ENCODE results near the gene PLCXD1. TPM values are rescaled to one million over a fixed set of nuclear protein-coding genes. Genes with fewer than 3 reads are reported as not detected.
A peak's percentile ranks its signal among the peaks of the same experiment; 100 is the strongest.
"Not testable (repeated sequence)": the region's sequence is repeated elsewhere in the genome, so short reads cannot be mapped to it uniquely, and the experiment has no call there.

The PLCXD1 gene
- total RNA-seq, 1 donor from 2014 or later: 6.4 TPM

DNA sequence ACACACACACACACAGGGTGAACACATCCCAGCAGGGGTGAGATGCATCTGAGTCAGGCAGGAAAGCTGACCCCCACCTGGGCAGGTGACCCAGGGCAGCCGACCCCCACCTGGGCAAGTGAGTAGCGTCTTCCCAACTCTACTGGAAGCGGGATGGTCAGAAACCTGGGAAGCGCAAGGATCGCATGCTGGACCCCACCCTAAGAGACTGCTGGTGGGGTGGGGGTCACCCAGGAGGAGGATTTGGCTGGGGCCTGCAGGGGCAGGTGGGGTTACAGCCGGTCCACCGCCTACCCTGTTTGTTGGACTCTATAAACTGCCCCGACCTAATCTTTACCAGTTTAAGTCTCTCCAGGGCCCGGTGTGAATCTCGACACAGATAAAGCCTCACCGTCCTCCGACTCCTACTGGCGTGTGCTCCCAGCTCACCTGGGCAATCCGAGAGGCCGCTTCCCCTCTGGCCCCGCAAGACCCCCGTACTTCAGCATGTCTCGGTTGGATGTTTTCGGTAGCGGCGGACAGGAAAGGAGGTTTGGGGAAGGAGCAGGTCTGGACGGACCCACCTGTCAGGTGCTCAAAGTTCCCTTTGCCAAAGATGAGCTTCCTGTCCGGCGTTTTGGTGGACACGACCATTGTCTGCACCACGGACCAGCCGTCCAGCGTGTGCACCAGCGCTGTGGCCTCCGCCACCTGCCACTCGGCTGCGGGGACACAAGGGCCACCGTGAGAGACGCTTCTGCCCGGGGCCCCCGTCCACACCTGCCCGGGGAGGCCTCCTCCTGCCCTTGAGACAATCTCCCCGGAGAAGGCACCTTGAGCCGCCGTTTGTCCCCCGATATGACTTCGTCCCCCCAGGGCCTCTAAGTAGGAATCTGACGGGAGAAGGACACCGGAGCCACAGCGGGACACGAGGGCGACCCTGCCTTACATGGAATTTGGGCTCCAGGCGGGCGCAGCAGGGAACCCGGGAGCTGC is 35.5 kb downstream of the PLCXD1 start:
- DNase-seq (ENCODE audit: low read depth in 2 of 2): no peak

DNA sequence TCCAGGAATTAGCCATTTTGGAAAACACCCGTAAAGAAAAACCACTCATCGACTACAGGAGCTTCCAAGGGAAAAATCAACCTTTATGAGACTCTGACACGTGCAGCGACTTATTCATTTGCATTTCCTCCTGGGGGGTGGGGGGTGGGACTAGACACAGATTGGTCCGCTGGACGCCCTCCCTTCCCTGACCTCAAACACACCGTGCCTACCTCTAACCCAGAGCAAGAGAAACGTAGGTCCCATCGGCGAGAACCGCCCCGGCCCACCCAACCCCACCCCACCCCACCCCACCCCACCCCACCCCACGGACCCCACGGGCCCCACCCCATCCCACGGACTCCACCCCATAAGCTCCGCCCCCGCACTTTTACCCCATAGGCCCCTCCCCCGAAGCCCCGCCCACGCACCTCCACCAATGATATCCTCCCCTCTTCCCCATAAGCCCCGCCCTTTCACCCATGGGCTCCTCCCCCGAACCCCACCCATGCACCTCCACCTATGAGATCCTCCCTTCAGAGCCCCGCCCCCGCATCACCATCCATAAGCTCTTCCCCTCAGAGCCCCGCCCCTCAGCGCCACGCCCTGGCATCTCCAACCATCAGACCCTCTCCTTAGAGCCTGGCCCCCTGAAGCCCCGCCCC is 36.4 kb downstream of the PLCXD1 start:
- no peak for DNase-seq (ENCODE audit: low read depth in 2 of 2)

DNA sequence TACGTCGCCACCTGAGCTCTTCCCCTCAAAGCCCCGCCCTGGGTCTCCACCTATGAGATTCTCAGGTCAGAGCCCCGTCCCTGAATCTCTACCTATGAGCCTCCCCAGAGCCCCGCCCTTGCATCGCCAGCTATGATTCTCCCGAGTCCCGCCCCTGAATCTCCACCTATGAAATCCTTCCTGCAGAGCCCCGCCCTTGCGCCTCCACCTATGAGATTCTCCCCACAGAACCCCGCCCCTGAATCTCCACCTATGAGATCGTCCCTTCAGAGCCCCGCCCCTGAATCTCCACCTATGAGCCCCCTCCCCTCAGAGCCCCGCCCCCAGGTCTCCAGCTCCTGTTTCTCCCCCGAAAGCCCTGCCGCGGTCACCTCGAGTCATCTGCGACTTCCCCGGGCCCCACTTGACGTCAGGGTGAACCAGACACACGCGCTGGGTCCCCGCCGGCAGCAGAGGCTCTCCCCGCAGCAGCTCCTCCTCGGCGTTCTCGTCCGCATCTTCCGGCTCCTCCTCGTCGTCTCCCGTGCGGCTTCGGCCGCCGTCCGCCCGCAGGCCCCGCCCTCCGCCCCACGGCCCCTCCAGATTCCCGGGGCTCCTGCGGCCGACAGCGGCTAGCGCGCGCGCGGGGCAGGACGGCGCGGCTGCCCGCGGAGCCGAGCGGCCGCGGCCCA is 37.0 kb downstream of the PLCXD1 start:
- DNase-seq (ENCODE audit: low read depth in 2 of 2): peak; percentile 97 to 100

DNA sequence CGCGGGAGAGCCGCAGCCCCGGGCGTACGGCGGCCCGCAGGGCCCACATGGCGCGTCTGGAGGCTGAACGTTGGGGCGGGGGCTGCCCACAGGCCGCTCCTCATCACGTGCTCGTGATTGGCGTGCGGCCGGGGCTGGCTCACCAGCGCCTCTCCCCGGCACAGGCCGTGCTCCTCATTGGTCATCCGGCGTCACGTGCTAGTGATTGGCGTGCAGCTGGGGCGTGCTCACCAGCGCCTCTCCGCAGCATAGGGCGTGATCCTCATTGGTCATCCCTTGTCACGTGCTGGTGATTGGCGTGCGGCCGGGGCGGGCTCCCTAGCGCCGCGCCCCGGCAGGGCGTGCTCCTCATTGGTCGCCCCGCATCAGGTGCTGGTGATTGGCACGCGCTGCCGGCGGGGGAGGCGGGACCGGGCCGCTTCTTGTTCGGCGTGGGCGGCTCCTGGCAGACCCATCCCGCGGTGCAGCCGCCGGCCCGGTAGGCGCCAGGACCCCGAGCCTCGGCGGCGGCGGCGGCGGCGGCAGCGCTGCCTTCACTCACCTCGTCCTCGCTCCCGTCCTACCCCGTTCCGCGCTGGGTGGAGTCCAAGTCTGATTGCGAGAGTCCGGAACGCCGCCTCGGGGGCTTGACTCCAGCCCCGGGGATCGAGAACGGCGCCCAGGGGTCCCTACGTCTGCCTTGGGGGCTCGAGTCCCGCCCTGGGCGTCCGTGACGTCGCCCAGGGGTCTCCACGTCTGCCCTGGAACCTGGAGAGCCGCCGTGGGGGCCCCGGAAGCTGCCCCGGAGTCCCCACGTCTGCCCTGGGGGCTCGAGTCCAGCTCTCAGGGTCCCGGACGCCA is 37.8 kb downstream of the PLCXD1 start, which contains the start of gene GTPBP6:
Gene GTPBP6 (minus strand): TSS at position 58 of the 840 bp plus-strand sequence. CDS start 9 bp downstream, at position 49.
- peak; percentile 99 to 100 for DNase-seq (ENCODE audit: low read depth in 2 of 2)

DNA sequence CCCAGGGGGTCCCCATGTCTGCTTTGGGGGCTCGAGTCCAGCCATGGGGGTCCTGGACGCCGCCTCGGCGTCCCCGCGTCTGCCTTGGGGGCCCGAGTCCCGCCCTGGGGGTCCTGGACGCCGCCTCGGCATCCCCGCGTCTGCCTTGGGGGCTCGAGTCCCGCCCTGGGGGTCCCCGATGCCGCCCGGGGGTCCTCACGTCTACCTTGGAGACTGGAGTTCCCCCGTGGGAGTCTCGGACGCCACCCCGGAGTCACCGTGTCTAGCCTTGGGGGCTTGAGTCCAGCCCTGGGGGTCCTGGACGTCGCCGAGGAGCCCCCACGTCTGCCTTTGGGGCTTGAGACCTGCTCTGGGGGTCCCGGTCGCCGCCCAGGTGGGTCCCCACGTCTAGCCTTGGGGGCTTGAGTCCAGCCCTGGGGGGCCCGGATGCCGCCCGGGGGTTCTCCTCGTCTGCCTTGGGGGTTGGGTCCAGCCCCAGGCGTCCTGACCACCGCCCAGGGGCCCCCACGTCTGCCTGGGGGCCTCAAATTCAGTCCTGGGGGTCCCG is 38.5 kb downstream of the PLCXD1 start:
- no peak for DNase-seq (ENCODE audit: low read depth in 2 of 2)

DNA sequence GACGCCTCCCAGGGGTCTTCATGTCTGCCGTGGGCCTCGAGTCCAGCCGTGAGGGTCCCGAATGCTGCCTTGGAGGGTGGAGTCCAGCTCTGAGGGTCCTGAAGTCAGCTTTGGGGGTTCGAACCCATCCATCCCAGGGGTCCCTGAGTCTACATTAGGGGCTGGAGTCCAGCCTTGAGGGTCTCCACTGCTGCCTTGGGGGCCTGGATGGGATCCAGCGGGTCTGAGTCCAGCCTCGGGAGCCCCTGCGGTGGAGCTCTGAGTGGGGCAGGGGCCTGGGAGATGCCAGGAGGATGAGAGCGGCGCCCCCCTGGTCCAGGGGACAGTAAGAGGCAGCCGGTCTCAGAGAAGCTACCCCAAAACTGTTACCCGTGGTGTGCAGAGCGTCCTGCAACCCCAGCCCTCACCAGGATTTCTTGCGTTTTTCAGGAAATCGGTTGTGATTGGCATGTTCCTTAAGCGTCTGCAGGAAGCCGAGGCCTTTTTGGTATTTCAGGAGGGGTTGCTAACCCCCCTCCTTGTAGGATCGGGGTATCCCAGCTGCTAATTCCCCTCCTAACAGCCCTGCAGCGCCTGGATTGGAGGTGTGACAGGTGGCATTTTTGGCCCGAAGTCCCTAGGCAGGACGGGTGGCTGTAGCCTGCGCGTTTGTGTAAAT is 39.1 kb downstream of the PLCXD1 start:
- DNase-seq (ENCODE audit: low read depth in 2 of 2): no peak

DNA sequence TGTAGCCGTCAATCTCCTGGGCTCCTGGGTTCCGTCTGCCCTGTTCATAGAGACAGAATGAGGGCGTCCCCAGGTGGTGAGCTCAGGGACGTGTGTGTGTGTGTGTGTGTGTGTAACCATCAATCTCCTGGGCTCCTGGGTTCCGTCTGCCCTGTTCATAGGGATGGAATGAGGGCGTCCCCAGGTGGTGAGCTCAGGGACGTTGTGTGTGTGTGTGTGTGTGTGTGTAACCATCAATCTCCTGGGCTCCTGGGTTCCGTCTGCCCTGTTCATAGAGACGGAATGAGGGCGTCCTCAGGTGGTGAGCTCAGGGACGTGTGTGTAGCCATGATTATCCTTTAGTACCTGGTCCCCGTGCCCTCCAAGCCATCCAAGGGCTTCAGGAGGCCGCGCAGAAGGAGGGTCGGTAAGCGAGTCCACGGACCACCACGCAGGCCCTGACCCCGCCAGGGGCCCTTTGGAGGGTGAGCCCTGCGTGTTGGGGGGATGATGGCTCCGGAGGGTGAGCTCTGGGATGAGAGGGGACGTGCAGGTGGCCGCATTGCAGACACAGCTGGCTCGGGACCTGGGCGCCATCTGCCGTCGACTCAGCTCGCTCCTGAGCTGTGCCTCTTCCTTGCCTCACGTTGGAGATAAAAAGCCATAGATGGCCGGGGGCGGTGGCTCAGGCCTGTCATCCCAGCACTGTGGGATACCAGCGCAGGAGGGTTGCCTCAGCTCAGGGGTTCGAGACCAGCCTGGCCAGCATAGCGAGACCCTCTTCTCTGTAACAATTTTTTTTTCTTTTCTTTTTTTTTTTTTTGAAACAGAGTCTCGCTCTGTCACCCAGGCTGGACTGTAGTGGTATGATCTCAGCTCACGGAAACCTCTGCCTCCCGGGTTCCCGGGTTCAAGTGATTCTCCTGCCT is 42.8 kb downstream of the PLCXD1 start:
- peak; percentile 51 to 58 for DNase-seq (ENCODE audit: low read depth in 2 of 2)

DNA sequence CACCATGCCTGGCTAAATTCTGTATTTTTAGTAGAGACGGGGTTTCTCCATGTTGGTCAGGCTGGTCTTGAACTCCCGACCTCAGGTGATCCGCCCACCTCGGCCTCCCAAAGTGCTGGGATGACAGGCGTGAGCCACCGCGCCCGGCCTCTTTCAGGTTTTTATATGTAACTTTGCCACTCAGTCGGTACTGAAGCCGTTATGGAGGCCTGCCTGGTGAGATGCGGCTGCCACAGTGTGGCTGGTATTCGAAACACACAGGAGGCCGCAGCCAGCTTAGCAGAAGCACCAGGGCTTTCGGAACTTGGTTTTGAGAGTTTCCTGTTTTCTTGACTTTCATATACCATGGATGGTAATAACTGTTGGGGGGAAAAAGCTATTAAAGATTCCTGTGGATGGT is 43.5 kb downstream of the PLCXD1 start:
- DNase-seq (ENCODE audit: low read depth in 2 of 2): not testable (repeated sequence)

DNA sequence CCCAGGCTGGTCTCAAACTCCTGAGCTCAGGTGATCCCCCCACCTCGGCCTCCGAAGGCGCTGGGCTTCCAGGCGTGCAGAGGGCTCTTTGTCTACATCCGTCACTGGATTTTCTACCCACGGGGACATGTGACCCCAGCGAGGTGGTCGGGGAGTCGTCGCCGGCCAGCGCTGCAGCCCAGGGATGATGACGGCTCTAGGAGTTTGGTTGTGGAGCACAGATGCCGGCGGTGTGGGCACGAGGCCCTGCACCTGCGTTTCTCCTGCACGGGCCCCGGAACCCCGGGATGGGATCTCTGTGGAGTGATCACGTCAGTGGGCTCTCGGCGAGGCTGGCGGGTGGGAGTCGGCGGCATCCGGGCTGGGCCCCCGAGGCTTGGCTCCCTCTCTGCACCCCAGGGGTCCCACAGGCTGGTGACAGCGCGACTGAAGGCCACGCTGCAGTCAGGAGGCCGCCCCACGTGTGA is 46.5 kb downstream of the PLCXD1 start:
- no peak for DNase-seq (ENCODE audit: low read depth in 2 of 2)

DNA sequence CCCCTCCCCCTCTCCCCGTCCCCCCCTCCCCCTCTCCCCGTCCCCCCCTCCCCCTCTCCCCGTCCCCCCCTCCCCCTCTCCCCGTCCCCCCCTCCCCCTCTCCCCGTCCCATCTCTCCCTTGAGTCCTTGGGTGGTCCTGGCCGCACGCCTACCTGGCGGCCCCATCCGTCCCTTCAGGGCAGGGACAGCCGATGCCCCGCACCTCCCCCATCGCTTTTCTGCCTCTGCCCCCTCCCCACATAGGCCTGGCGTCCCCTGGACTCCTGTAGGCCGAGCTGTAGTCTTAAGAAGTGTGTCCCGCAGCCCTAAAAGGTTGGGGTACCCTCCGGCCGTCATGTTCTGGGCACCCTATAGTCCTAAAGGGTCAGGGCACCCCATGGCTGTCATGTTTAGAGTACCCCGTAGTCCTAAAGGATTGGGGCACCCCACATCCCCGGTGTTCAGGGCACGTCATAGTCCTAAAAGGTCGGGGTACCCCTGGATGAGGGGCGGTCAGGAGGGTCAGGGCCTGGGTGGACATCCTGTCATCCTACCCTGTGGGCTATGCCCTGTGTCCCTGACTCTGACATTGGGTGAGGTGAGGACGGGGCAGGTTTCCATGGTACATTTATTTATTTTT is 48.2 kb downstream of the PLCXD1 start:
- DNase-seq (ENCODE audit: low read depth in 2 of 2): no peak

DNA sequence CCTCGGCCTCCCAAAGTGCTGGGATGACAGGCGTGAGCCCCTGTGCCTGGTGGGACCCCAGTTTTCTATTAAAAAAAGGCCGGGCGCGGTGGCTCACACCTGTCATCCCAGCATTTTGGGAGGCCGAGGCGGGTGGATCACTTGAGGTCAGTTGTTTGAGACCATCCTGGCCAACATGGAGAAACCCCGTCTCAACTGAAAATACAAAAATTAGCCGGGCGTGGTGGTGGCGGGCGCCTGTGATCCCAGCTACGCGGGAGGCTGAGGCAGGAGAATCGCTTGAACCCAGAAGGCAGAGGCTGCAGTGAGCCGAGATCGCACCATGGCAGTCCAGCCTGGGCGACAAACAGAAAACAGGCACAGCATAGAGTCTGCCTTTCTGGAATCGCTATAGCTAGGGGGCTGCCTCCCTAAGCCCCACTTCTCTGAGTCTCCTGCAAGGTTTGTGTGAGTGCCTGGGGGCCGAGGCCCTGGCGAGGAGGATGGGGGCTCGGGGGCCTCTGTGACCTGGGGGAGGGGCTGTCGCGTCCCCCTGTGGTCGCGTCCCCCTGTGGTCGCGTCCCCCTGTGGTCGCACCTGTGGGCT is 49.1 kb downstream of the PLCXD1 start:
- DNase-seq (ENCODE audit: low read depth in 2 of 2): not testable (repeated sequence)

DNA sequence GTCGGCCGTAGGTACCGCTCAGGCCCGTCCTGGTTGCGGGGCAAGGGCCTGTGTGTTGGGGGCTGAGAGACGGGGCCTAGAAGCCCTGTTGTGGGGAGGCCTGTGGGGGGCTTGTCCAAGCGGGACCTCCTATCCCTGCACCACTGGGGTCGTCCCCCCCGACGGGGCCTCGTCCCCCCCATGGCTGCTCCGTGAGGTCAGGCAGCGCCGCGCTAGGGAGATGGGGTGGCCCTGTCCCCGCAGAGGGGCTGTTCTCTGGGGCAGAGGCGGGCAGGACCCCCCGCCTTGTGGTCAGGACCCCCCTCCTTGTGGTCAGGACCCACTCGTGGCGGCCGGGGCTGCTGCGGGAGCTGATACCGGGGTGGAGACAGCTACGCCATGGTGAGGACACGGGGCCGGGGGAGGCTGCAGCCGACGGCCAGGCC is 49.6 kb downstream of the PLCXD1 start:
- no peak for DNase-seq (ENCODE audit: low read depth in 2 of 2)

DNA sequence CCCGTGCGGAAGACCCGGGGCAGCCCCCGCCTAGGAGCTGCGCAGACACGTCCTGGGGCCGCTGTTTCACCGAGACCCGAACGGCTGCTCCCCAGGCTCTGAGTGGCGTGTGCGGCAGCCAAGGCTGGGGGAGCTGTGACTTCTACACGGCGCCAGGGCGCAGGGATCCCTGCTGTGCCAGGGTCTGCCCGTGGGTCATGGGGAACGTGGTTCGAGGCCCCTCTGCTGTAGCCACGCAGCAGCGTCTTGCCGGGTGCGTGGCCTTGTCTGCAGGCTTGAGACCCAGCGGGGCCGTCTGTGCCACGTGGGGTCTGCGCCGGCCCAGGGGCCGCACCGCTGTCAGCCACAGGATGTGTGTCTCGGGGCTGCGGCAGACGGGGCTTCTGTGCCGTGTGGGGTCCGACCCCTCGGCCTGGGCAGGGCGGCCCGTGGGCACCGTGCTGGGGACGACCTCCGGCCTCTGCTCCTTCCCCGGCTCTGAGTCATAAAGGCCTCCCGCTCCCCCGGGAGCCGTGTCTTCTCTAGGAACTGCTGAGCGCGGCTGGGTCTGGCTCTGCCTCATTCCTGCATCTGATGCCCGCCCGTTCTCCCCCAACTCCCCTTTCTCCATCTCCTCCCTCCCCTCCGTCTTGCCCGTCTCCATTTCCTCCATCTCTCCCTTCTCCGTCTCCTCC is 50.1 kb downstream of the PLCXD1 start:
- peak in 1 of 2 donors; percentile 32 for DNase-seq (ENCODE audit: low read depth in 2 of 2)

DNA sequence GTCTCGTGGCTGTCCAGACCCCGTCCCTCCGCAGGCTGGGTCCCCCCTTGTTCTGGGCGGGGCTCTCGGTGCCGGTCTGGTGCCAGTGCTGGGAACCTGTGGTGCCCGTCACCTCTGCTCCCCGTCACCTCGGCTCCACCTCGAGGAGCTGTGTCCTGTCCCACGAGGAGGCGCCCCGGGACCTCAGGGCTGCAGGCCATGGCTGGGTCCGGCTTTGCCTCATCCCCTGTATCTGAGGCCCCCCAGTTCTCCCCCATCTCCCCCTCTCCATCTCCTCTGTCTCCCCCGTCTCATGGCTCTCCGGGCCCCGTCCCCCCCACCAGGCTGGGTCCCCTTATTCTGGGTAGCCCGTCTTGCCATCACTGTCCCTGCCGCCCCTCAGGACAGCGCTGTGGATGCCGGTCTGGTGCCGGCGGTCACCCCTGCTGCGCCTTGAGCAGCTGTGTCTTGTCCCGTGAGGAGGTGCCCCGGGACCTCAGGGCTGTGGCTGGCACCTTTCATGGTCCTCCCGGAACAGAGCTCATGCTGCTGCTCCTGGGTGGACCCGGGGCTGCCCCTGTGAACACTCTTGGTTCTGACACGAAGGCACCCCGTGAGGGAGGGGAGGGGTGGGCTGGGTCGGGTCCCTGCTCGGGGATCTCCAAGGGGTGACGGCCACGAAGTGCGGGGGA is 50.8 kb downstream of the PLCXD1 start:
- DNase-seq (ENCODE audit: low read depth in 2 of 2): no peak

DNA sequence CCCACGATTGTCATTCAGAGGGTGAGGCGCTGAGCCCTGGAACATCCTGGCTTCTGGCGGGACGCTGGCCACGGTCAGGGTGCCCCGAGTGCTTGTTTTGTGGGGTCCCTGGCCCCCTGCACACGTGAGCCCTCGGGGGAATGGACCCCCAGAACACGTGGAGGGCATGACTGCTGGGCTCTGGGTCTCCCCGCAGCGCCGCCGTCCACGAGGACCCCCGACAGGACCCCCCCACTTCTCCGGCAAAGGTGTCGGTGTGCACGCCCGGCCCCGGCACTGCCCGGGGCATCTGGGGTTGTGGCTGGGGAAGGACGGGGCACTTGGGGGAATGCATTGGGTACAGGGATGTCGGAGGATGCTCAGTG is 51.3 kb downstream of the PLCXD1 start:
- DNase-seq (ENCODE audit: low read depth in 2 of 2): no peak

DNA sequence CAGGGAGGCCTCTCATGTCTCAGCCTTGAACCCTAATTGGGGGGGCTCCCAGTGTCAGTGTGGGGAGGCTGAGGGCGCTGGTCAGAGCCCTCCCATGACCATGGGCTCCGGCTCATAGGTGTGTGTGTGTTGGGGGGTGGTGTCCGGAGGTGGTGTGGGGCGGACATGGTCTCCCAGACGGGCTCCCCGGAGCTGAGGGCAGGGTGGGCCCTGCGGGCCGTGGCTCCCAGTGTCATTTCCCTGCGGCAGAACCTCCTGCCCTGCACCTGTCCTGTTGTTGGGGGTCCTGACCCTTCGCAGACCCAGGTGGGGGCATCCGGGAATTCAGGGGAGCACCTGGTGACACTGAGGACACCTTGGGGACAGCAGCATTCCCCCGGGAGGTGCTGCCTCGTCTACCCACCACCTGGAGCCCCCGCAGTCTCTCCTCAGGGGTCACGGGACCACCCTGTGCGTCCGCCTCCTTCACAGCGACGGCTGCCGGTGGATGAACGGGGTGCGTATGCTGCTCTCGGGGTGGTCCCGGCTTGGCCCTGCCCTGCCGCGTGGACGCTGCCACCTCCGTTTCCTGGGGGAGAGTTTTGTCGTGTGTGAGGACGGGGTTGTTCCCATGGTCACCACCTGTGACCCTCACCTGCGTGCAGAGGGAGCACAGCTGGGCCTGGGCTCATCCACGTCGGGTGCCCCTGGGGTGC is 51.9 kb downstream of the PLCXD1 start:
- DNase-seq (ENCODE audit: low read depth in 2 of 2): no peak
